Measurements from ENCODE around the gene ZNF273.
"Not testable (repeated sequence)": the region's sequence is repeated elsewhere in the genome, so short reads cannot be mapped to it uniquely, and the experiment has no call there.

ZNF273 gene

GRCh38 chr7:64888901-64889685 lies 14.0 kb upstream of the ZNF273 start:
- no peak for DNase-seq (ENCODE audit: low read depth)

- DNase-seq (ENCODE audit: low read depth), result no peak
These were observed 13.3 kb upstream of the ZNF273 start for GRCh38 chr7:64889686-64890162.

- not testable (repeated sequence) for DNase-seq (ENCODE audit: low read depth)
These were observed 12.8 kb upstream of the ZNF273 start for GRCh38 chr7:64890273-64890672.

- DNase-seq (ENCODE audit: low read depth), result no peak
These were observed 12.2 kb upstream of the ZNF273 start for GRCh38 chr7:64890761-64891362.

- not testable (repeated sequence) for DNase-seq (ENCODE audit: low read depth)
These were observed 11.6 kb upstream of the ZNF273 start for GRCh38 chr7:64891363-64892081.

- no peak for DNase-seq (ENCODE audit: low read depth)
These were observed 11.0 kb upstream of the ZNF273 start for GRCh38 chr7:64892116-64892515.

GRCh38 chr7:64892666-64893309 lies 10.3 kb upstream of the ZNF273 start:
- DNase-seq (ENCODE audit: low read depth), result no peak

- DNase-seq (ENCODE audit: low read depth), result no peak
These were observed 9.7 kb upstream of the ZNF273 start for GRCh38 chr7:64893401-64893800.

- DNase-seq (ENCODE audit: low read depth), result not testable (repeated sequence)
These were observed 640 bp upstream of the ZNF273 start for GRCh38 chr7:64902461-64902805.

GRCh38 chr7:64904008-64904407 lies 935 bp downstream of the ZNF273 start:
- DNase-seq (ENCODE audit: low read depth), result no peak

- DNase-seq (ENCODE audit: low read depth), result no peak
These were observed 2.1 kb downstream of the ZNF273 start for GRCh38 chr7:64905133-64905532.

- no peak for DNase-seq (ENCODE audit: low read depth)
These were observed 2.5 kb downstream of the ZNF273 start for GRCh38 chr7:64905547-64905946.

- DNase-seq (ENCODE audit: low read depth), result no peak
These were observed 4.7 kb downstream of the ZNF273 start for GRCh38 chr7:64907641-64908326.

GRCh38 chr7:64908358-64908757 lies 5.3 kb downstream of the ZNF273 start:
- DNase-seq (ENCODE audit: low read depth), result no peak

GRCh38 chr7:64914557-64914956 lies 11.5 kb downstream of the ZNF273 start:
- DNase-seq (ENCODE audit: low read depth), result no peak

GRCh38 chr7:64915301-64915700 lies 12.2 kb downstream of the ZNF273 start:
- not testable (repeated sequence) for DNase-seq (ENCODE audit: low read depth)

- not testable (repeated sequence) for DNase-seq (ENCODE audit: low read depth)
These were observed 25.4 kb downstream of the ZNF273 start for GRCh38 chr7:64928252-64929187.

GRCh38 chr7:64934478-64934877 lies 31.4 kb downstream of the ZNF273 start:
- DNase-seq (ENCODE audit: low read depth), result no peak

GRCh38 chr7:64938540-64938939 lies 35.5 kb downstream of the ZNF273 start:
- no peak for DNase-seq (ENCODE audit: low read depth)

GRCh38 chr7:64940021-64940420 lies 36.9 kb downstream of the ZNF273 start:
- not testable (repeated sequence) for DNase-seq (ENCODE audit: low read depth)
